Epithelial cell of proximal tubule (primary cell): ENCODE measurements around the gene PPP1R10. TPM values are rescaled to one million over a fixed set of nuclear protein-coding genes. Genes with fewer than 3 reads are reported as not detected.

Experiments used
- DNase-seq: peaks from one replicate; pipeline ENCODE4 v3.0.0-alpha.2; 2011; ENCODE audit warnings: low read depth
- H3K4me3 ChIP-seq: 2 replicates; pipeline ENCODE4 v1.5.1; 2011; ENCODE audit warnings: low read depth, mild to moderate bottlenecking, low read length
- CTCF ChIP-seq: conservative IDR thresholded peaks from 2 replicates; pipeline ENCODE4 v1.5.1; 2012; ENCODE audit warnings: low read depth, mild to moderate bottlenecking, low read length
- total RNA-seq: library from RNA; depleted of rRNA; stranded (reverse); fragments of >200 nt; gene quantifications from 2 replicates; pipeline ENCODE4 v1.2.3, GENCODE V29; 2015

PPP1R10 gene
- total RNA-seq, 1 donor from 2014 or later, result 19.6 TPM

- TF ChIP-seq CTCF, result no peak
- DNase-seq, result no peak
- peak overlapping the region; percentile 85 for H3K4me3 ChIP-seq
Measured at GRCh38 chr6:30618270-30618797, 1.3 kb upstream of the PPP1R10 start.

- TF ChIP-seq CTCF, result no peak
- DNase-seq, result peak; percentile 93
- peak within 1 kb of the TSS; percentile 85 for H3K4me3 ChIP-seq
Measured at GRCh38 chr6:30617565-30618269, 674 bp upstream of the PPP1R10 start, which contains the start of gene MRPS18B. TSS of gene MRPS18B (plus strand) at chr6:30617840. CDS start at chr6:30617866, 26 bp downstream.

- no peak for DNase-seq
- no peak for TF ChIP-seq CTCF
- peak overlapping the region; percentile 67 for H3K4me3 ChIP-seq
Measured at GRCh38 chr6:30615958-30616810, 859 bp downstream of the PPP1R10 start.

- H3K4me3 ChIP-seq, result peak overlapping the region; percentile 67
- no peak for TF ChIP-seq CTCF
- no peak for DNase-seq
Measured at GRCh38 chr6:30615219-30615957, 1.7 kb downstream of the PPP1R10 start.

GRCh38 chr6:30614843-30615218, 2.2 kb downstream of the PPP1R10 start:
- peak; percentile 84 for DNase-seq
- TF ChIP-seq CTCF, result no peak
- peak overlapping the region; percentile 67 for H3K4me3 ChIP-seq

- peak overlapping the region; percentile 35 for H3K4me3 ChIP-seq
- no peak for TF ChIP-seq CTCF
- DNase-seq, result no peak
Measured at GRCh38 chr6:30614044-30614842, 2.8 kb downstream of the PPP1R10 start.
